ENCODE measurements around the gene TDRD7.

The TDRD7 gene

DNA sequence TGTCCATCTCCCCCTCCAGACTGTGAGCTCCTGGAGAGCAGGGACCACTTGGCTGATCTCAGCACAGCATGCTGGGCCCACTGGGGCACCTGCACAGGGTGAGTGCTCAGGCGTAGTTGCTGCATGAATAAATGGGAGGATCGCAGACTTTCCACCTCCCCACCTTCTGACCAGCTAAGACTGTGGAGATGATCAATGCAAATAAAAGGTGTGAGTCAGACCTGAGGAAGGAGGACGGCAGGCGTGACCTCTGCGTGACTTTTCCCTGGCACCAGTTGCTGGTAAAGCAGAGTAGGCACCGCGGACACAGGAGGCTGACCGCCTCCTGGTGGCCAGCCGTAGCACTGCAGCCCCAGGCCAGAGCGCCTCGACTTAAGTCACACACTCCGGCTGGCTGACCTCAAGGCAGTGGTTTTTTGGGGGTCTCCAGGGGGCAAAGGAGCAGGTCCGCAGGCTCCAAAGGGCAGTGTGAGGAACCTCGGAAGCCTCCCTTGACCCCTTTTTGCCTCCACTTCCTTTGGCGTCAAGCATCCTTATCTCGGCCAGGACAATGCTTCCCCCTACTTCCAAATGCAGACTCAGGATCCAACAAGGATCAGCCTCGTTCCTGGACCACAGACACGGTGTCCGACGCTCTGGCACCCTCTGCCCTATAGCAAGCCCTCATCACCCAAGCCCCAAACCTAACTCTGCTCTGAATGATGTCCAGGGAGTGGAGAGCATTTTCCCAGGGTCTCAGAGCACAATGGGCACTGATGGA lies 12.7 kb upstream of the TDRD7 start:
- Histone ChIP-seq H3K27ac (ENCODE audit: low read depth, low read length) (no peak overlapping the region), H3K9ac (ENCODE audit: low read depth in 1 of 2, low read length in 2 of 2) (no peak overlapping the region), H3K4me3 (ENCODE audit: low read depth in 1 of 2, low read length in 2 of 2) (no peak overlapping the region), H3K4me1 (ENCODE audit: control insufficient read depth in 1 of 2, insufficient read depth in 2 of 2, low read length in 2 of 2) (peaks cover 9% of the 10 kb centered on the region in 2 donors), H3K36me3 (ENCODE audit: control insufficient read depth in 1 of 2, insufficient read depth in 2 of 2, low read length in 2 of 2) (no peaks in the 10 kb centered on the region), H3K27me3 (ENCODE audit: control insufficient read depth in 1 of 2, insufficient read depth in 2 of 2, low read length in 2 of 2) (no peaks in the 10 kb centered on the region), H3K9me3 (ENCODE audit: control insufficient read depth in 1 of 2, low read length in 2 of 2) (peaks cover 2 to 6% of the 10 kb centered on the region in 2 donors)

DNA sequence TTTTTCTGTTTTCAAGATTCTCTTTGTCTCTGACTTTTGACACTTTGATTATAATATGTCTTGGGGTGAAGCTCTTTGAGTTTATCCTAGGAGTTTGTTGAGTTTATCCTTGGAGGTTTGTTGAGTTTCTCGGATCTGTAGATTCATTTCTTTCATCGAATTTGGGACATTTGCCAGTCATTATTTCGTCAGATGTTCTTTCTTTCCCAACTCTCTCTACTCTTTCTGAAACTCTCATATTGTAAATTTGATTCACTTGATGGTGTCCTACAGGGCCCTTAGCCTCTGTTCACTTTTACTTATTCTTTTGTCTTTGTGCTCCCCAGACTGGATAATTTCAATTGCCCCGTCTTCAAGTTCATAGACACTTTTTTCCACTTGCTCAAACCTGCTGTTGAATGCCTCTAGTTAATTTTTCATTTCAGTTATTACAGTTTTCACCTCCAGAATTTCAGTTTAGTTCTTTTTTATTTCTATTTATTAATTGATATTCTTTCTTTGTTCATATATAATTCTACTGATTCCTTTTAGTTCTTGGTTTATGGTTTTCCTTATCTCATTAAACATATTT lies 8.1 kb upstream of the TDRD7 start:
- no peaks in the 10 kb centered on the region for H3K27me3 ChIP-seq (ENCODE audit: control insufficient read depth in 1 of 2, insufficient read depth in 2 of 2, low read length in 2 of 2)
- H3K4me3 ChIP-seq (ENCODE audit: low read depth in 1 of 2, low read length in 2 of 2) = no peak overlapping the region

DNA sequence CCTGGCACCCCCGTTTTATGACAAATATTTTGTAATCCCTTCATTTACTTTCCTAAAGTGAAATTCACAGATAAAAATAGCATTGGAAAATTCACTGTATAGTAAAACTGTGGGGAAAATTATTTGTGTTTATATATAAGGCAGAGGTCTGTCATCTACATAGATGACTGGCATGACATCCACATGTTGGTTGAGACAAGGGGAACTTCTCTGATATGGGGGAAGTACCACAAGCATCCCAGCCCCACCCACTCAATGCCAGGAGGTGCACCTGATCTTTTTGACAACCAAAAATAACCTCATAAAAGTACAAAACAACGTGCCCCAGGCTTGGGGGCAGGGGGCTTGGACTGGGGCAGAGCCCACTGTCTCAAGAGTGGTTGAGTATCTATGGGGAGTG lies 6.3 kb upstream of the TDRD7 start:
- Histone ChIP-seq H3K27me3 (ENCODE audit: control insufficient read depth in 1 of 2, insufficient read depth in 2 of 2, low read length in 2 of 2) (no peaks in the 10 kb centered on the region), H3K9me3 (ENCODE audit: control insufficient read depth in 1 of 2, low read length in 2 of 2) (peaks cover 5 to 6% of the 10 kb centered on the region in 2 donors), H3K4me1 (ENCODE audit: control insufficient read depth in 1 of 2, insufficient read depth in 2 of 2, low read length in 2 of 2) (peaks cover 16 to 24% of the 10 kb centered on the region in 2 donors), H3K4me3 (ENCODE audit: low read depth in 1 of 2, low read length in 2 of 2) (peak overlapping the region in 1 of 2 donors; percentile 35), H3K27ac (ENCODE audit: low read depth, low read length) (no peak overlapping the region), H3K9ac (ENCODE audit: low read depth in 1 of 2, low read length in 2 of 2) (no peak overlapping the region), H3K36me3 (ENCODE audit: control insufficient read depth in 1 of 2, insufficient read depth in 2 of 2, low read length in 2 of 2) (no peaks in the 10 kb centered on the region)

More for the DNA sequence above, 8.1 kb upstream of the TDRD7 start:
- Histone ChIP-seq H3K4me1 (ENCODE audit: control insufficient read depth in 1 of 2, insufficient read depth in 2 of 2, low read length in 2 of 2) (peaks cover 24 to 31% of the 10 kb centered on the region in 2 donors), H3K9me3 (ENCODE audit: control insufficient read depth in 1 of 2, low read length in 2 of 2) (peaks cover 5 to 6% of the 10 kb centered on the region in 2 donors), H3K27ac (ENCODE audit: low read depth, low read length) (no peak overlapping the region), H3K36me3 (ENCODE audit: control insufficient read depth in 1 of 2, insufficient read depth in 2 of 2, low read length in 2 of 2) (no peaks in the 10 kb centered on the region), H3K9ac (ENCODE audit: low read depth in 1 of 2, low read length in 2 of 2) (no peak overlapping the region)

DNA sequence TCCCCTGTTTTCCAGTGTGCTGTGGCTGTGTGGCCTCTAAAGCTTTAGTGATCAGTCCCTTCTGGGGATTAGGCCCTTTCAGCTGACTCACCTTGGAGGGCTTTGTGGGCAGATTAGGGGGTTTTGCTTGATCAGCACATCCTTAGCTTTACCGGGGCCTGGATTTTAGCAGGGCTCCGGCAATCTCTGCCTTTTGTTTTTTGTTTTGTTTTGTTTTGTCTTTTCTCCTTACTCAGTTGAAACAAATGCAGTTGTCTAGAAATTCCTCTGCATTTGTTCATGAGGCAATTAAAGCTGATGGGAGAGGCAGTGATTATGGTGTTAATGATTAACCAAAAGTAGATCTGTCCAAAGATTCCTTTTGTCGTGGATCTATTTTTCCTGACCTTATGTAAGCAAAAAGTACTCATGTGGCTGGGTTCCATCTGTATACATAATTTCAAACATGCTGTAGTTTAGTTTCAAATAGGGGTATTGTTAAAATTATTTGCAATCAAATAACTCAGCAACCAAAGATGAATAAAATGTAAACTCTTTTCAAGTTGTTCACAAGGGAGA lies 5.2 kb upstream of the TDRD7 start:
- Histone ChIP-seq H3K9ac (ENCODE audit: low read depth in 1 of 2, low read length in 2 of 2) (peak overlapping the region; percentile 9 to 14), H3K36me3 (ENCODE audit: control insufficient read depth in 1 of 2, insufficient read depth in 2 of 2, low read length in 2 of 2) (no peaks in the 10 kb centered on the region), H3K27me3 (ENCODE audit: control insufficient read depth in 1 of 2, insufficient read depth in 2 of 2, low read length in 2 of 2) (no peaks in the 10 kb centered on the region), H3K4me1 (ENCODE audit: control insufficient read depth in 1 of 2, insufficient read depth in 2 of 2, low read length in 2 of 2) (peaks cover 21 to 28% of the 10 kb centered on the region in 2 donors), H3K9me3 (ENCODE audit: control insufficient read depth in 1 of 2, low read length in 2 of 2) (peaks cover 5 to 6% of the 10 kb centered on the region in 2 donors), H3K27ac (ENCODE audit: low read depth, low read length) (peak overlapping the region; percentile 32), H3K4me3 (ENCODE audit: low read depth in 1 of 2, low read length in 2 of 2) (peak overlapping the region in 1 of 2 donors; percentile 23)

DNA sequence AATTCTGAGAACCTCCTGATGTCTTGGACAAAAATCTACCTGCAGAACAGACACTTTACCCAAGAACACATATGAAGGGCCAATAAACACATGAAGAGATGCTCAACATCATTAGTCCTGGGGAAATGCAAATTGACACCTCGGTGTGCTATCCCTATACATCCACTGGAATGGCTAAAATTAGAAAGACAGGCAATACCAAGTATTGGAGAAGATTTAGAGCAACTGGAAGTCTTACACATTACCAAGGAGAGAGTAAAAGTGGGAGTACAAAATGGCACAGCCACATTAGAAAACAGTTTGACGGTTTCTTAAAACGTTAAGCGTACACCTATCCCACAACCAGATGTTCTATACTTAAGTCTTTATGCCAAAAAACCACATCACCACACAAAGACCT lies 3.3 kb upstream of the TDRD7 start:
- H3K9me3 ChIP-seq (ENCODE audit: control insufficient read depth in 1 of 2, low read length in 2 of 2) = peaks cover 4 to 5% of the 10 kb centered on the region in 2 donors
- H3K36me3 ChIP-seq (ENCODE audit: control insufficient read depth in 1 of 2, insufficient read depth in 2 of 2, low read length in 2 of 2) = no peaks in the 10 kb centered on the region
- H3K9ac ChIP-seq (ENCODE audit: low read depth in 1 of 2, low read length in 2 of 2) = no peak overlapping the region
- no peak overlapping the region for H3K27ac ChIP-seq (ENCODE audit: low read depth, low read length)
- H3K27me3 ChIP-seq (ENCODE audit: control insufficient read depth in 1 of 2, insufficient read depth in 2 of 2, low read length in 2 of 2) = no peaks in the 10 kb centered on the region
- peaks cover 27 to 39% of the 10 kb centered on the region in 2 donors for H3K4me1 ChIP-seq (ENCODE audit: control insufficient read depth in 1 of 2, insufficient read depth in 2 of 2, low read length in 2 of 2)
- H3K4me3 ChIP-seq (ENCODE audit: low read depth in 1 of 2, low read length in 2 of 2) = no peak overlapping the region

DNA sequence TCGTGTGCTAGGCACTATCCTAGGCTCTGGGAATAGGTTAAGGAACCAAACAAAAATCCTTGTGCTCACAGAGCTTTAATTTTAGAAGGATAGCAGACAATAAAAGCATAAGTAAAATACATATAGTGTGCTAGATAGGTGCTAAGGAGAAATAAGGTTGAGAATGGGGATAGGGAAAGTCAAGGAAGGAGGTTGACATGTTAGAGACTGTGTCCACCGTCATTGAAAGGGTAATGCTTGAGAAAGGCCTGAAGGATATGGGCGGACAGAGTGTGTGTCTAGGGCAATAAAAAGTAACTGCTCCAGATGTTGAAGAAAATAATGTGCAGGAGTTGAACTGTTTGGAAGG lies 482 bp upstream of the TDRD7 start:
- peaks cover 0 to 2% of the 10 kb centered on the region in 2 donors for H3K9me3 ChIP-seq (ENCODE audit: control insufficient read depth in 1 of 2, low read length in 2 of 2)
- no peaks in the 10 kb centered on the region for H3K27me3 ChIP-seq (ENCODE audit: control insufficient read depth in 1 of 2, insufficient read depth in 2 of 2, low read length in 2 of 2)
- peak overlapping the region; percentile 64 to 69 for H3K4me3 ChIP-seq (ENCODE audit: low read depth in 1 of 2, low read length in 2 of 2)
- H3K4me1 ChIP-seq (ENCODE audit: control insufficient read depth in 1 of 2, insufficient read depth in 2 of 2, low read length in 2 of 2) = peaks cover 26 to 47% of the 10 kb centered on the region in 2 donors
- H3K27ac ChIP-seq (ENCODE audit: low read depth, low read length) = peak overlapping the region; percentile 73
- H3K36me3 ChIP-seq (ENCODE audit: control insufficient read depth in 1 of 2, insufficient read depth in 2 of 2, low read length in 2 of 2) = no peaks in the 10 kb centered on the region
- H3K9ac ChIP-seq (ENCODE audit: low read depth in 1 of 2, low read length in 2 of 2) = peak overlapping the region; percentile 44 to 48

DNA sequence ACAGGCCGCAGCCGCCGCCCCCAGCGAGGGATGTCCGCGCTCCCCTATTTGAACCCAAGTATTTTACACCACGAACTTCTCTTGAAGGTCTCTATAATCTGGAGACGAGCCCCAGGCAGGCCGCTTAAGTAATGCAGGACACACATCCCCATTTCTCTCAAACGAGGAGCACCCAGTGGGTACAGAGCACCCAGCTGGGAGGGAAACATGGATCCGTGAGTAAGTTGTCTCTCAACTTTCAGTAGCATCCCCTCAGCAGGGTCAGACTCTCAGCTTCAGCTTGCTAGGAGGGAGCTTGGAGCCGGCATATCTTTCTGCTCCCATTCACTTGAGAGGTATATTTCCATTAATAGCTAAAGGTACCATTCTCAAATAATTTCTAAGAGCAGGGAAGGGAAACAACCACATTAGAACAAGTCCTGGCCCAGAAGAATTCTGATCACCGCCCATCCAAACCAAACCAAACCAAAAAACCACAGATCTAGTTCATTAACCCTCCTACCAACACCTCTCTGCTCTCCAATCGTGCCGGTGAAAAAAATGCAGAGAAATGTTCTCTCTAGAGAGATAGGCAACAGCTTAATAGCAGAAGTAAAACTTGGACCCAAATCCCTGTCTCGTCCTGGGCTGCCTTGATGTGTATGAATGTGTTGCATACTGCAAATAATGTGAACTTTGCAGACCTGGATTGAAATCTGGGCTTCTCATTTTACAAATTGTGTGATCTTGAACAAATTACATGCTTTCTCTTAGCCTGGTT lies 910 bp downstream of the TDRD7 start:
- Histone ChIP-seq H3K4me1 (ENCODE audit: control insufficient read depth in 1 of 2, insufficient read depth in 2 of 2, low read length in 2 of 2) (peaks cover 26 to 40% of the 10 kb centered on the region in 2 donors), H3K9ac (ENCODE audit: low read depth in 1 of 2, low read length in 2 of 2) (peak overlapping the region; percentile 40 to 80), H3K27me3 (ENCODE audit: control insufficient read depth in 1 of 2, insufficient read depth in 2 of 2, low read length in 2 of 2) (no peaks in the 10 kb centered on the region), H3K4me3 (ENCODE audit: low read depth in 1 of 2, low read length in 2 of 2) (peak overlapping the region; percentile 70 to 81), H3K36me3 (ENCODE audit: control insufficient read depth in 1 of 2, insufficient read depth in 2 of 2, low read length in 2 of 2) (no peaks in the 10 kb centered on the region), H3K9me3 (ENCODE audit: control insufficient read depth in 1 of 2, low read length in 2 of 2) (peaks cover 0 to 2% of the 10 kb centered on the region in 2 donors), H3K27ac (ENCODE audit: low read depth, low read length) (peak overlapping the region; percentile 73)

DNA sequence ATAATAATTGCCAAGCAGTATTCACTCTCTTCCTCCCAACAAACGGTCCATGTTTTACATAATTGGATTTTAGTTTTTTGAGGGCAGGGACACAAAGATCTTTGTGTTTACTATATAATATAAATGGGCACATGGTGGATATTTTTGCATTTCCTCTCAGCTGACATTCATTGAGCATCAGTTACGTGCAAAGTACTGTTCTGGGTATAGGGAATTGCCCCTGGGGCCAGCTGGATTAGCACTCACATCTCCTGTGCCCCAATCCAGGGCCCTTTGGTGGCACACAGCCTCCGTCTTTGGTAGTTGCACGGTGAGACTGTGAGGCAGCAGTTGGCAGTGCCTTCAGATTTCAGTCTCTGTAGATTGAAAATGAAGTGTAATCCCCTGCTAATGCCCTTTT lies 1.6 kb downstream of the TDRD7 start:
- peak overlapping the region; percentile 70 to 81 for H3K4me3 ChIP-seq (ENCODE audit: low read depth in 1 of 2, low read length in 2 of 2)
- H3K9ac ChIP-seq (ENCODE audit: low read depth in 1 of 2, low read length in 2 of 2) = peak overlapping the region; percentile 40 to 80
- H3K36me3 ChIP-seq (ENCODE audit: control insufficient read depth in 1 of 2, insufficient read depth in 2 of 2, low read length in 2 of 2) = no peaks in the 10 kb centered on the region
- peaks cover 0 to 1% of the 10 kb centered on the region in 2 donors for H3K9me3 ChIP-seq (ENCODE audit: control insufficient read depth in 1 of 2, low read length in 2 of 2)
- H3K27ac ChIP-seq (ENCODE audit: low read depth, low read length) = no peak overlapping the region
- H3K27me3 ChIP-seq (ENCODE audit: control insufficient read depth in 1 of 2, insufficient read depth in 2 of 2, low read length in 2 of 2) = no peaks in the 10 kb centered on the region
- peaks cover 33 to 44% of the 10 kb centered on the region in 2 donors for H3K4me1 ChIP-seq (ENCODE audit: control insufficient read depth in 1 of 2, insufficient read depth in 2 of 2, low read length in 2 of 2)

DNA sequence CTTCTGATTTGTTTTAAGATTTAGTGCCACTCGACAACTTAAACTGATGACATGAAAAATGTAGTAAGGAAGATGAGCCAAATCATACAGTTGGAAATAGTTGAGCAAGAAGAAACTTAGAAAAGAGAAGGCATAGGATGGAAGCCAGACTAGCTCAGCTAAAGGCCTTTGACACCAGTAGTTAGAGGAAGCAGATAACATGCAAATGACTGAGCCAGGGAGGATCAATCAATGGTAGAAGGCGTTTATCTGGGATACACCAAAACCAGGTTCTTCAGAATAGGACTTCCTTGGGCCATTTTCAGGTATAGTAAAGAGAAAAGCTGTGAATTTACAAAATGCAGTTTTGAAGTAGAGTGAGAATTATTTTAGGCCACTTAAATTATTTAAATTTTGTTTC lies 3.2 kb downstream of the TDRD7 start:
- Histone ChIP-seq H3K36me3 (ENCODE audit: control insufficient read depth in 1 of 2, insufficient read depth in 2 of 2, low read length in 2 of 2) (no peaks in the 10 kb centered on the region), H3K27ac (ENCODE audit: low read depth, low read length) (no peak overlapping the region), H3K27me3 (ENCODE audit: control insufficient read depth in 1 of 2, insufficient read depth in 2 of 2, low read length in 2 of 2) (no peaks in the 10 kb centered on the region), H3K9ac (ENCODE audit: low read depth in 1 of 2, low read length in 2 of 2) (no peak overlapping the region), H3K9me3 (ENCODE audit: control insufficient read depth in 1 of 2, low read length in 2 of 2) (no peaks in the 10 kb centered on the region), H3K4me1 (ENCODE audit: control insufficient read depth in 1 of 2, insufficient read depth in 2 of 2, low read length in 2 of 2) (peaks cover 45 to 59% of the 10 kb centered on the region in 2 donors), H3K4me3 (ENCODE audit: low read depth in 1 of 2, low read length in 2 of 2) (peak overlapping the region in 1 of 2 donors; percentile 81)

DNA sequence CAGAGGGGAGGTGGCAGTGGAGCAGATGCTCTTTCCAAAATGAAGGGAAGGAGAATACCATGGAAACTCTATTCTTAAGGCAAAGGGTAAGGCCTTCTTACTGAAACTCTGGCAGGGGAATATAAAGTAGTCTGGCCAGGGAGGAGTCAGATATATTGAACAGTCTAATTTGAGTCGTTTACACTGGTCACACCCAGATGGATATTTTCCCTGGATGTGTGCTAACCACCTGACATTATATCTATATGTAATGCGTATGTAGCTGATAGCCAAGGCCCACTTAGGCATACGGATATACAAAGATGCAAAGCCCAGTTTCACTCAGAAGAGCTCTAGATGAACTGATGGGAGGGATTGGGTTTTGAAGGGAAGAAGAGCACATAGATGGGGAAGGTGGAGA lies 7.0 kb downstream of the TDRD7 start:
- Histone ChIP-seq H3K36me3 (ENCODE audit: control insufficient read depth in 1 of 2, insufficient read depth in 2 of 2, low read length in 2 of 2) (no peaks in the 10 kb centered on the region), H3K4me1 (ENCODE audit: control insufficient read depth in 1 of 2, insufficient read depth in 2 of 2, low read length in 2 of 2) (peaks cover 32 to 43% of the 10 kb centered on the region in 2 donors), H3K9ac (ENCODE audit: low read depth in 1 of 2, low read length in 2 of 2) (no peak overlapping the region), H3K27me3 (ENCODE audit: control insufficient read depth in 1 of 2, insufficient read depth in 2 of 2, low read length in 2 of 2) (no peaks in the 10 kb centered on the region), H3K27ac (ENCODE audit: low read depth, low read length) (no peak overlapping the region), H3K9me3 (ENCODE audit: control insufficient read depth in 1 of 2, low read length in 2 of 2) (no peaks in the 10 kb centered on the region), H3K4me3 (ENCODE audit: low read depth in 1 of 2, low read length in 2 of 2) (no peak overlapping the region)
